HL-60 (cell line): Measurements from ENCODE around the gene JARID2.

Experiments
- DNase-seq, 2 experiments: peaks; one replicate each; pipeline ENCODE4 v3.0.0-alpha.2; 2010 to 2020; ENCODE audit warnings: low read depth in 1 of 2, low spot score in 1 of 2
- H3K27ac ChIP-seq: fragments of 250-450 bp; sonication (Bioruptor Pico); replicated peaks from 2 replicates; pipeline ENCODE4 v1.5.1; 2020; ENCODE audit warnings: mild to moderate bottlenecking, moderate library complexity
- H3K27me3 ChIP-seq: fragments of 250-450 bp; sonication (Bioruptor Pico); 2 replicates; pipeline ENCODE4 v1.5.1; 2021; ENCODE audit warnings: mild to moderate bottlenecking, moderate library complexity; ENCODE audit not compliant: insufficient read depth, poor library complexity, severe bottlenecking
- H3K4me3 ChIP-seq: replicated peaks from 2 replicates; pipeline ENCODE4 v1.5.1; 2011; ENCODE audit warnings: mild to moderate bottlenecking, control low read depth, low read length; ENCODE audit not compliant: insufficient read depth
- CTCF ChIP-seq: IDR thresholded peaks from one replicate; pipeline ENCODE4 v1.5.1; 2011; ENCODE audit warnings: low read length, control low read depth, inconsistent platforms; ENCODE audit not compliant: insufficient read depth
- GABPA ChIP-seq: IDR thresholded peaks from 2 replicates; pipeline ENCODE4 v1.6.1; 2012; ENCODE audit warnings: low read depth
- POLR2AphosphoS5 ChIP-seq: IDR thresholded peaks from 2 replicates; pipeline ENCODE4 v1.6.1; 2012; ENCODE audit warnings: low read depth
- SPI1 ChIP-seq: IDR thresholded peaks from 2 replicates; pipeline ENCODE4 v1.6.1; 2012; ENCODE audit warnings: low read depth, mild to moderate bottlenecking, borderline replicate concordance
- TF ChIP-seq, protein P1 (sequence below): IDR thresholded peaks from 2 replicates; pipeline ENCODE4 v1.6.1; 2012; ENCODE audit warnings: low read depth; ENCODE audit not compliant: insufficient replicate concordance

The JARID2 gene

DNA sequence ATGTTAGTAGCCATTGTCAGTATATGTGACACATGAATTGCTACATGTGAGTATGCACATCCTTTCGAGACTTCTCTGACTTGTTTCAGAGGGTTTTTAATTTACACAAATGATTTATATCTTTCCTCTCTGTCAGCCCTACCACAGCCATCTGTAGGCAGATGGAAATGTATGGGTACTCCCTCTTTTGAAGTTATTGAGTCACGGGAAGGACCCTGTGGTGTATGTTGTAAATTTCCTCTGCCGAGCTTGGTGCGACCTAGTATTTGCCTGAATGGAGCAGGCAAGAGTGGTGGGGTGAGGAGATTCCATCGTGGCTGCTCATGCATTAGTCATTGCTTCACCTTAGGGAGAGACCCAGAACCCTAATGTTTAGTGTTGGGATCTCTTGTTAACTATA lies 171.9 kb downstream of the JARID2 start:
- DNase-seq: no peak

GRCh38 chr6:15419493-15419892 lies 173.6 kb downstream of the JARID2 start:
- TF ChIP-seq POLR2AphosphoS5 (no peak), GABPA (no peak), SPI1 (no peak), CTCF (no peak)
- TF ChIP-seq, protein P1, sequence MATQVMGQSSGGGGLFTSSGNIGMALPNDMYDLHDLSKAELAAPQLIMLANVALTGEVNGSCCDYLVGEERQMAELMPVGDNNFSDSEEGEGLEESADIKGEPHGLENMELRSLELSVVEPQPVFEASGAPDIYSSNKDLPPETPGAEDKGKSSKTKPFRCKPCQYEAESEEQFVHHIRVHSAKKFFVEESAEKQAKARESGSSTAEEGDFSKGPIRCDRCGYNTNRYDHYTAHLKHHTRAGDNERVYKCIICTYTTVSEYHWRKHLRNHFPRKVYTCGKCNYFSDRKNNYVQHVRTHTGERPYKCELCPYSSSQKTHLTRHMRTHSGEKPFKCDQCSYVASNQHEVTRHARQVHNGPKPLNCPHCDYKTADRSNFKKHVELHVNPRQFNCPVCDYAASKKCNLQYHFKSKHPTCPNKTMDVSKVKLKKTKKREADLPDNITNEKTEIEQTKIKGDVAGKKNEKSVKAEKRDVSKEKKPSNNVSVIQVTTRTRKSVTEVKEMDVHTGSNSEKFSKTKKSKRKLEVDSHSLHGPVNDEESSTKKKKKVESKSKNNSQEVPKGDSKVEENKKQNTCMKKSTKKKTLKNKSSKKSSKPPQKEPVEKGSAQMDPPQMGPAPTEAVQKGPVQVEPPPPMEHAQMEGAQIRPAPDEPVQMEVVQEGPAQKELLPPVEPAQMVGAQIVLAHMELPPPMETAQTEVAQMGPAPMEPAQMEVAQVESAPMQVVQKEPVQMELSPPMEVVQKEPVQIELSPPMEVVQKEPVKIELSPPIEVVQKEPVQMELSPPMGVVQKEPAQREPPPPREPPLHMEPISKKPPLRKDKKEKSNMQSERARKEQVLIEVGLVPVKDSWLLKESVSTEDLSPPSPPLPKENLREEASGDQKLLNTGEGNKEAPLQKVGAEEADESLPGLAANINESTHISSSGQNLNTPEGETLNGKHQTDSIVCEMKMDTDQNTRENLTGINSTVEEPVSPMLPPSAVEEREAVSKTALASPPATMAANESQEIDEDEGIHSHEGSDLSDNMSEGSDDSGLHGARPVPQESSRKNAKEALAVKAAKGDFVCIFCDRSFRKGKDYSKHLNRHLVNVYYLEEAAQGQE: no peak
- no peak for DNase-seq
- Histone ChIP-seq H3K4me3 (no peak overlapping the region), H3K27me3 (no peaks in the 10 kb centered on the region), H3K27ac (no peak overlapping the region)

More for the DNA sequence above, 171.9 kb downstream of the JARID2 start:
- TF ChIP-seq CTCF (no peak), SPI1 (no peak), GABPA (no peak)
- TF ChIP-seq, protein P1: no peak
- Histone ChIP-seq H3K27ac (no peak overlapping the region), H3K27me3 (no peaks in the 10 kb centered on the region), H3K4me3 (no peak overlapping the region)

- Histone ChIP-seq H3K4me3 (no peak overlapping the region), H3K27ac (peak overlapping the region; percentile 78), H3K27me3 (no peaks in the 10 kb centered on the region)
- TF ChIP-seq SPI1 (peak; percentile 62; the same call in 1 of the 2 replicates), POLR2AphosphoS5 (no peak)
- DNase-seq: peak in 1 of 2 experiments; percentile 51
Measured at GRCh38 chr6:15420959-15421438, 175.1 kb downstream of the JARID2 start.

- no peak for DNase-seq
- Histone ChIP-seq H3K4me3 (no peak overlapping the region), H3K27ac (no peak overlapping the region), H3K27me3 (no peaks in the 10 kb centered on the region)
- TF ChIP-seq, protein P1: peak; percentile 81
- no peak for TF ChIP-seq POLR2AphosphoS5
Measured at GRCh38 chr6:15421945-15422733, 176.3 kb downstream of the JARID2 start.
